ENCODE results near the gene KIAA0586.

- TF ChIP-seq, protein P1, sequence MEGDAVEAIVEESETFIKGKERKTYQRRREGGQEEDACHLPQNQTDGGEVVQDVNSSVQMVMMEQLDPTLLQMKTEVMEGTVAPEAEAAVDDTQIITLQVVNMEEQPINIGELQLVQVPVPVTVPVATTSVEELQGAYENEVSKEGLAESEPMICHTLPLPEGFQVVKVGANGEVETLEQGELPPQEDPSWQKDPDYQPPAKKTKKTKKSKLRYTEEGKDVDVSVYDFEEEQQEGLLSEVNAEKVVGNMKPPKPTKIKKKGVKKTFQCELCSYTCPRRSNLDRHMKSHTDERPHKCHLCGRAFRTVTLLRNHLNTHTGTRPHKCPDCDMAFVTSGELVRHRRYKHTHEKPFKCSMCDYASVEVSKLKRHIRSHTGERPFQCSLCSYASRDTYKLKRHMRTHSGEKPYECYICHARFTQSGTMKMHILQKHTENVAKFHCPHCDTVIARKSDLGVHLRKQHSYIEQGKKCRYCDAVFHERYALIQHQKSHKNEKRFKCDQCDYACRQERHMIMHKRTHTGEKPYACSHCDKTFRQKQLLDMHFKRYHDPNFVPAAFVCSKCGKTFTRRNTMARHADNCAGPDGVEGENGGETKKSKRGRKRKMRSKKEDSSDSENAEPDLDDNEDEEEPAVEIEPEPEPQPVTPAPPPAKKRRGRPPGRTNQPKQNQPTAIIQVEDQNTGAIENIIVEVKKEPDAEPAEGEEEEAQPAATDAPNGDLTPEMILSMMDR (IDR thresholded peaks at IDR 0.05): no peak
- no peak for TF ChIP-seq EP300 (IDR thresholded peaks at IDR 0.05)
Observed at GRCh38 chr14:58395562-58395811, 32.0 kb upstream of the KIAA0586 start.
